Keratinocyte (primary cell): ENCODE results near the gene NXNL1. TPM values are rescaled to one million over a fixed set of nuclear protein-coding genes. Genes with fewer than 3 reads are reported as not detected.

Source experiments
- DNase-seq: peaks from one replicate; pipeline ENCODE4 v3.0.0-alpha.2; 2011; ENCODE audit warnings: low read depth, missing footprints, low spot score
- FAIRE-seq: peaks from 2 replicates; lab custom pipeline; 2011; peaks lifted over from hg19 to GRCh38; lab: Jason Lieb, UNC
- H2AFZ ChIP-seq: 2 replicates; pipeline ENCODE4 v1.6.0; 2012; ENCODE audit warnings: low read length, control low read depth, inconsistent platforms; ENCODE audit not compliant: control insufficient read depth
- H3K27ac ChIP-seq: 2 replicates; pipeline ENCODE4 v1.5.1; 2011; ENCODE audit warnings: low read length; ENCODE audit not compliant: control insufficient read depth, insufficient read depth
- H3K27me3 ChIP-seq: 3 replicates; pipeline ENCODE4 v1.6.0; 2011; ENCODE audit warnings: low read length; ENCODE audit not compliant: control insufficient read depth, insufficient read depth; ENCODE audit errors: extremely low read depth
- H3K36me3 ChIP-seq, 2 experiments: 2 replicates in 1 of 2; 3 replicates in 1 of 2; pipeline ENCODE4 v1.5.1; 2011; ENCODE audit warnings: low read length in 2 of 2, mild to moderate bottlenecking in 1 of 2; ENCODE audit not compliant: control insufficient read depth in 2 of 2, insufficient read depth in 2 of 2; ENCODE audit errors: extremely low read depth in 1 of 2
- H3K4me1 ChIP-seq: 3 replicates; pipeline ENCODE4 v1.5.1; 2011; ENCODE audit warnings: low read length; ENCODE audit not compliant: control insufficient read depth, insufficient read depth; ENCODE audit errors: extremely low read depth
- H3K4me2 ChIP-seq: 3 replicates; pipeline ENCODE4 v1.6.0; 2011; ENCODE audit warnings: low read depth, low read length; ENCODE audit not compliant: control insufficient read depth, insufficient read depth; ENCODE audit errors: extremely low read depth
- H3K4me3 ChIP-seq, 3 experiments: fragments of 200-600 bp in 1 of 3; sonication (generic) in 1 of 3; 2 replicates in 2 of 3; 3 replicates in 1 of 3; pipeline ENCODE4 v1.5.1; 2011 to 2016; ENCODE audit warnings: low read length in 3 of 3, mild to moderate bottlenecking in 3 of 3, control low read depth in 2 of 3, inconsistent platforms in 1 of 3, low read depth in 1 of 3, mixed read lengths in 1 of 3, mixed run types in 1 of 3, moderate library complexity in 1 of 3; ENCODE audit not compliant: control insufficient read depth in 2 of 3, insufficient read depth in 2 of 3; ENCODE audit errors: extremely low read depth in 1 of 3
- H3K79me2 ChIP-seq: 2 replicates; pipeline ENCODE4 v1.6.0; 2012; ENCODE audit warnings: low read length; ENCODE audit not compliant: control insufficient read depth, insufficient read depth
- H3K9ac ChIP-seq: 3 replicates; pipeline ENCODE4 v1.6.0; 2011; ENCODE audit warnings: low read length; ENCODE audit not compliant: control insufficient read depth, insufficient read depth; ENCODE audit errors: extremely low read depth
- H3K9me1 ChIP-seq: 3 replicates; pipeline ENCODE4 v1.6.0; 2011; ENCODE audit warnings: low read length; ENCODE audit not compliant: control insufficient read depth, insufficient read depth; ENCODE audit errors: extremely low read depth
- H3K9me3 ChIP-seq: 2 replicates; pipeline ENCODE4 v1.5.1; 2012; ENCODE audit warnings: low read depth, low read length; ENCODE audit not compliant: control insufficient read depth
- H4K20me1 ChIP-seq: 3 replicates; pipeline ENCODE4 v1.6.0; 2011; ENCODE audit warnings: low read length; ENCODE audit not compliant: control insufficient read depth, insufficient read depth; ENCODE audit errors: extremely low read depth
- CTCF ChIP-seq, 3 experiments: IDR thresholded peaks in 1 of 3; conservative IDR thresholded peaks in 1 of 3; optimal IDR thresholded peaks in 1 of 3; 2 replicates in 2 of 3; 3 replicates in 1 of 3; pipeline versions ENCODE3 to v1.5.1; 2011; ENCODE audit warnings: low read length in 3 of 3, mild to moderate bottlenecking in 3 of 3, moderate library complexity in 2 of 3, control low read depth in 1 of 3, inconsistent platforms in 1 of 3; ENCODE audit not compliant: insufficient read depth in 2 of 3; ENCODE audit errors: extremely low read depth in 1 of 3
- EZH2 ChIP-seq: IDR thresholded peaks from one replicate; pipeline ENCODE4 v1.6.1; 2012; ENCODE audit warnings: inconsistent platforms, mild to moderate bottlenecking, low read length, moderate library complexity
- dilution Hi-C: fragments of 300-500 bp; cut with MboI; formaldehyde crosslinking; loops from one replicate; pipeline ENCODE4 v1.7.0; 2020; ENCODE audit warnings: low sequenced_read_pairs; ENCODE audit not compliant: extremely low pct_ligation_motif_present
- polyA plus RNA-seq, 5 experiments: library from polyadenylated mRNA; depleted of rRNA in 3 of 5; stranded (reverse) in 3 of 5; stranded (forward) in 1 of 5; unstranded in 1 of 5; fragments of >200 nt; gene quantifications; 1 replicate in 1 of 5; 2 replicates in 3 of 5; 3 replicates in 1 of 5; pipeline versions ENCODE4 v1.2.1 to v1.2.3, GENCODE V29; 2011 to 2012; ENCODE audit warnings: missing spikeins in 2 of 5, low read depth in 1 of 5, low replicate concordance in 1 of 5

The NXNL1 gene
- polyA plus RNA-seq, 1 donor (not counting 4 experiments of a cell fraction or from before 2014, with no cell fraction given): not detected

DNA sequence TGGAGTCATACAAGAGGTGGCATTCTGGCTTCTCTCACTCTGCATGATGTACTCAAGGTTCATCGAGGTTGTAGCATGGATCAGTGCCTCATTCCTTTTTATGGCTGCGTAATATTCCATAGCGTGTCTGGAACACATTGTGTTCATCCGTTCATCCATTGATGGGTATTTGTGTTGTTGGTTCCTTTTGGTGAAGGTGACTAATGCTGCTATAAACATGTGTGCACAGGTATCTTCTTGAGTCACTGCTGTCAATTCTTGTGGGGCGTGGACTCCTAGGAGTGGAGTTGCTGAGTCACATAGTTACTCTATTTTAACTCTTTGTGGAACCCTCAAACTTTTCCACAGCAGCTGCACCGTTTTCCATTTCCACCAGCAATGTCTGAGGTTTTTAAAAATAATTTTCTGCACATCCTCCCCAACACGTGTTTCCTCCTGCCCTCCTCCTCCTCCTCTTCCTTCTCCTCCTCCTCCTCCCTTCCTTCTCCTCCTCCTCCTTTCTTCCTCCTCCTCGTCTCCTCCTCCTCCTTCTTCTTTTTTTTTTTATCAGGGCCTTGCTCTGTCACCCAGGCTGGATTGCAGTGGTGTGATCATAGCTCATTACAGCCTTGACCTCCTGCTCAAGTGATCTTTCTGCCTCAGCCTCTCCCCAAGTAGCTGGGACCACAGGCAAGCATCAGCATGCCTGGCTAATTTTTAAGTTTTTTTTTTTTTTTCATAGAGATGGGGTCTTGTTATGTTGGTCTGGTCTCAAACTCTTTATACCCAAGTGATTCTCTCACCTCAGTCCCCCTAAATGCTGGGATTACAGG, 10.3 kb downstream of the NXNL1 start:
- no peaks in the 10 kb centered on the region for H3K9me1 ChIP-seq
- dilution Hi-C loops: no loop called here
- no peaks in the 10 kb centered on the region for H3K9me3 ChIP-seq
- DNase-seq (peak; percentile 96), FAIRE-seq (peak; percentile 100)
- peak overlapping the region; percentile 54 for H3K9ac ChIP-seq
- H3K79me2 ChIP-seq: no peaks in the 10 kb centered on the region
- H3K36me3 ChIP-seq: no peaks in the 10 kb centered on the region
- peak overlapping the region; percentile 62 for H3K4me2 ChIP-seq
- H4K20me1 ChIP-seq: no peaks in the 10 kb centered on the region
- H3K4me3 ChIP-seq: peak overlapping the region in 1 of 3 experiments; percentile 10
- TF ChIP-seq CTCF (optimal IDR thresholded peaks at IDR 0.05 in 1 of 3, IDR thresholded peaks at IDR 0.05 in 1 of 3, conservative IDR thresholded peaks at IDR 0.05 in 1 of 3; ENCODE audit: extremely low read depth in 1 of 3, insufficient read depth in 2 of 3, low read length in 3 of 3) (no peak), EZH2 (no peak)
- H3K27me3 ChIP-seq: peaks cover 22% of the 10 kb centered on the region
- H2AFZ ChIP-seq: peak overlapping the region; percentile 58
- peak overlapping the region; percentile 58 for H3K27ac ChIP-seq
- H3K4me1 ChIP-seq: peaks cover 10% of the 10 kb centered on the region

DNA sequence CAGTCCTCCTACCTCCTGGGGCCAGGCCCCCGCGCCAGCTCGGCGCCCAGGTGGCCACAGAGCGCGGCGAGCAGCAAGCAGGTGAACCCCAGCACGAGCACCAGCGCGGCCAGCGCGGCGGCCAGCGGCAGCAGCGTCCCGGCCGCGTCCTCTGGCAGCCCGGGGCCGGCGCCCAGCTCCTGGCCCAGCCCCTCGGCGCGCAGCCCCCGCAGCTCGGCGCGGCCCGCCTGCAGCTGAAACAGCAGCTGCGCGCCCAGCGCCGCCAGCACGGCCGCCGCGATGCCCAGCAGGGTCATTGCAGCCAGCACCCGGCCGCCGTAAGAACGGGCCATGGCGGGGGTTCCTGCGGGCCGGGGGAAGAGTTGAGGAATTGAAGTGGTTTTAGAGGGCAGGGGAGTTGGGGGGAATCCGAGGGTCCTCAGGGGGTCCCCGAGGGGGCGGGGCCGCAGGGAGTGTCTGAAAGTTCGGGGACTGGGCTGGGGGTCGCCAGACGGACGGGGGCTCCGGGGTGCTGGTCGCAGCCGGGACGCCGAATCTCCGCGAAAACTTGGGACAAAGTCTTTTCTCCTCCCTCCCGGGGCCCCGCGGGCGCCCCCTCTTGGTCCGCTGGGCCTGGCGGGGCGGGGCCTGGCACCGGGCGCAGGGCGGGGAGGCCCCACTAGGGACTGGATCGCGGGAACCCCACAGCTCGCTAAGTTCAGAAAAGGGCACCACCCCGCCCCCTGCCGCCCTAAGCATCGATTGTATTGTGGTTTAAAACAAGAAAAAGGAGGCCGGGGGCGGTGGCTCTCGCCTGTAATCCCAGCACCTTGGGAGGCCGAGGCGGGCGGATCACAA, 12.4 kb downstream of the NXNL1 start, which contains the start of gene TMEM221:
TMEM221 (minus strand) TSS at position 538 of the 837 bp plus-strand sequence; CDS start at position 332, 206 bp downstream.
- peak in 2 of 3 experiments; percentile 45 to 51 for TF ChIP-seq CTCF (optimal IDR thresholded peaks at IDR 0.05 in 1 of 3, IDR thresholded peaks at IDR 0.05 in 1 of 3, conservative IDR thresholded peaks at IDR 0.05 in 1 of 3; ENCODE audit: extremely low read depth in 1 of 3, insufficient read depth in 2 of 3, low read length in 3 of 3)
- no peak for TF ChIP-seq EZH2
- Histone ChIP-seq H3K27ac (no peak within 1 kb of the TSS), H2AFZ (no peak within 1 kb of the TSS)

More for the DNA sequence above, 12.4 kb downstream of the NXNL1 start, which contains the start of gene TMEM221:
- no peaks in the 10 kb centered on the region for H3K79me2 ChIP-seq
- dilution Hi-C loops: no loop called here
- H3K9me3 ChIP-seq: no peaks in the 10 kb centered on the region
- H3K4me3 ChIP-seq: peak within 1 kb of the TSS in 2 of 3 experiments; percentile 30 to 34
- FAIRE-seq (no peak), DNase-seq (no peak)
- no peaks in the 10 kb centered on the region for H4K20me1 ChIP-seq
- H3K36me3 ChIP-seq: no peaks in the 10 kb centered on the region
- peak within 1 kb of the TSS; percentile 16 for H3K4me2 ChIP-seq
- H3K9me1 ChIP-seq: no peaks in the 10 kb centered on the region
- H3K27me3 ChIP-seq: peaks cover 12% of the 10 kb centered on the region
- H3K4me1 ChIP-seq: peaks cover 10% of the 10 kb centered on the region
- H3K9ac ChIP-seq: no peak within 1 kb of the TSS
